ENCODE data around the gene TMEM100. TPM values are rescaled to one million over a fixed set of nuclear protein-coding genes. Genes with fewer than 3 reads are reported as not detected.

Gene TMEM100
- total RNA-seq, 1 donor from 2014 or later: 443 TPM

GRCh38 chr17:55729484-55729883, 6.8 kb upstream of the TMEM100 start:
- Histone ChIP-seq H3K9me3 (no peaks in the 10 kb centered on the region), H3K4me1 (peaks cover 17% of the 10 kb centered on the region), H3K27ac (peak overlapping the region; percentile 87), H3K36me3 (no peaks in the 10 kb centered on the region), H3K4me3 (peak overlapping the region; percentile 41), H3K27me3 (ENCODE audit: low read depth) (no peaks in the 10 kb centered on the region)
- intact Hi-C loops (cut with DNase I): no loop called here
- TF ChIP-seq, protein P1, sequence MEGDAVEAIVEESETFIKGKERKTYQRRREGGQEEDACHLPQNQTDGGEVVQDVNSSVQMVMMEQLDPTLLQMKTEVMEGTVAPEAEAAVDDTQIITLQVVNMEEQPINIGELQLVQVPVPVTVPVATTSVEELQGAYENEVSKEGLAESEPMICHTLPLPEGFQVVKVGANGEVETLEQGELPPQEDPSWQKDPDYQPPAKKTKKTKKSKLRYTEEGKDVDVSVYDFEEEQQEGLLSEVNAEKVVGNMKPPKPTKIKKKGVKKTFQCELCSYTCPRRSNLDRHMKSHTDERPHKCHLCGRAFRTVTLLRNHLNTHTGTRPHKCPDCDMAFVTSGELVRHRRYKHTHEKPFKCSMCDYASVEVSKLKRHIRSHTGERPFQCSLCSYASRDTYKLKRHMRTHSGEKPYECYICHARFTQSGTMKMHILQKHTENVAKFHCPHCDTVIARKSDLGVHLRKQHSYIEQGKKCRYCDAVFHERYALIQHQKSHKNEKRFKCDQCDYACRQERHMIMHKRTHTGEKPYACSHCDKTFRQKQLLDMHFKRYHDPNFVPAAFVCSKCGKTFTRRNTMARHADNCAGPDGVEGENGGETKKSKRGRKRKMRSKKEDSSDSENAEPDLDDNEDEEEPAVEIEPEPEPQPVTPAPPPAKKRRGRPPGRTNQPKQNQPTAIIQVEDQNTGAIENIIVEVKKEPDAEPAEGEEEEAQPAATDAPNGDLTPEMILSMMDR (IDR thresholded peaks at IDR 0.05): no peak
- no peak for ATAC-seq
- no peak for DNase-seq

DNA sequence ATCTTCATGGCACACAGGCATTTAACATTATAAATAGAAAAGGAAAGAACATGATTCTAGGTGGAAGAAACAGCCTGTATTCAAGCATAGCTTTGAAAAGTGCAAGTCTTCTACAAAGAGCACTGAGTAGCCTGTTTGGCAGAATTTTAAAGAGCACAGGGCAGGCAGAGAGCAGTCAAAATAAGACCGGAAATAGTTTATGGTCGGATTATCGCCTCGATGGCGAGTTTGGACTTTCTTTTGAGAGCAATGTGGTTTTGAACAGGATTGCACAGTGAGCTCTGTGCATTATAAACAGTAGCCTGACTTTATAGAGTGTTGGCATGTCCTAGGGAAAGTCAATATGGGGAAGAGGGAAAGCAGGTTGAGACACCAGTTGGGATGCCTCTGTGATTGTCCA, 6.2 kb upstream of the TMEM100 start:
- no peak for ATAC-seq
- peak overlapping the region; percentile 41 for H3K4me3 ChIP-seq

DNA sequence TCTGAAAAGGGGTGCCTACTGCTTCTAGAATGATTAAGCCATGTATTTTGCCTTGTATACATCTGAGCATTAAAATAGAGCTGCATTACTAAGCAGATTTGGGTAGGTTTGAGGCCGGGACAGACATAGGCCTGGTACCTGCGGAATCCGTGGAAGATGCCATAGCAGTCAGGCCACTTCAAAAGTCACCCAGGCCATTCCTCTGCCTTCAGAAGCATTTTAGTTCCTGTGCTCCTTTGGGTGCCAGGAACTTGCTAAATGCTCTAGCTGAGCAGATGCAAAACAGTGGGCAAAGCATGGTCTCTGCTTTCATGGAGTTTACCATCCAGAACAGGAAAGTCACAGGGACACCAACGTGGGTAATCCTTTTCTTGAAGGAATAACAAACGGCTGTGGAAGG, 5.7 kb upstream of the TMEM100 start:
- ATAC-seq (no peak), DNase-seq (no peak)
- no peaks in the 10 kb centered on the region for H3K27me3 ChIP-seq (ENCODE audit: low read depth)
- intact Hi-C loops (cut with DNase I): no loop called here
- H3K9me3 ChIP-seq: no peaks in the 10 kb centered on the region
- H3K27ac ChIP-seq: peak overlapping the region; percentile 87
- peaks cover 8% of the 10 kb centered on the region for H3K4me1 ChIP-seq
- no peaks in the 10 kb centered on the region for H3K36me3 ChIP-seq
- peak overlapping the region; percentile 41 for H3K4me3 ChIP-seq
- TF ChIP-seq, protein P1 (IDR thresholded peaks at IDR 0.05): no peak

More for the DNA sequence above, 6.2 kb upstream of the TMEM100 start:
- no peaks in the 10 kb centered on the region for H3K36me3 ChIP-seq
- H3K27ac ChIP-seq: peak overlapping the region; percentile 87
- intact Hi-C loops (cut with DNase I): no loop called here
- H3K9me3 ChIP-seq: no peaks in the 10 kb centered on the region
- no peaks in the 10 kb centered on the region for H3K27me3 ChIP-seq (ENCODE audit: low read depth)
- H3K4me1 ChIP-seq: peaks cover 12% of the 10 kb centered on the region
- TF ChIP-seq, protein P1 (IDR thresholded peaks at IDR 0.05): no peak
- no peak for DNase-seq

DNA sequence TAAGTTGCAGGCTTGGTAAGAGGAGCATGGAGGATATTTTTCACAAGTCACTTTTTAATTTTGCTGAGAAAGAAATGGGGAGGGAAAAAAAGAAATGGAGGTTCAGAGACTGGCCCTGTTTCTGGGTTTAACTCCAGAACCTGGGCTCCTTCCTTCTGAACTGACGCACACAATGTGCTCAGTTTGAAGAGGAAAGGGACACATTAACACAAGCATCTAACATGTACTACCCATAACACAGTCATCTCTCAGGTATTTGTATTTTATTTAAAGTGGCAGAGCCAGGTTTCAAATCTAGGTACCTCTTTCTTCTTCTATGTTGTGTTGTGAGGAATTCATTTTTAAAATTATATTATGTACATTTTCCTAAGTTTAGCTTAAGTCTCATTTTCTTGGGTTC, 5.3 kb upstream of the TMEM100 start:
- H3K4me3 ChIP-seq: peak overlapping the region; percentile 41

DNA sequence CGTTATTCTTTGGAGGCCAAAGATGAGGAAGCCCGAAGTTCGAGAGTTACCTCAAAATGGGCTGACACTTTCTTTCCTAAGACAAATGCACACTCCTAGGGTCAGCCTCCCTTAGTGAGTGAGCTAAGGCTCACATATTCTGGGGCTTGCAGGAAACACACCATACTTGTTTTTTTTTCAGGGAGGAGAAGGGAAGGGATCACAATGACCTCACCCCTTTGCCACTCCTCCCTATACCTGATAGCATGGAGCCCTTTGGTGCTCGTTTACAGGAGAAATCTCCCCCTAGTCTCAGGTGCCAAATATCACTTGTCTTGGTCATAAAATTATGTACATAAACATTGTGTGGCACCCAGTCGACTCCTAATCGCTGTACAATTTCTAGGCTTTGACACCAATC, 4.6 kb upstream of the TMEM100 start:
- intact Hi-C loops (cut with DNase I): no loop called here
- H3K27ac ChIP-seq: peak overlapping the region; percentile 87
- ATAC-seq: no peak

More for the DNA sequence above, 5.3 kb upstream of the TMEM100 start:
- H3K36me3 ChIP-seq: no peaks in the 10 kb centered on the region
- no peaks in the 10 kb centered on the region for H3K27me3 ChIP-seq (ENCODE audit: low read depth)
- peaks cover 6% of the 10 kb centered on the region for H3K4me1 ChIP-seq
- intact Hi-C loops (cut with DNase I): no loop called here
- DNase-seq: no peak
- ATAC-seq: no peak
- H3K27ac ChIP-seq: peak overlapping the region; percentile 87
- TF ChIP-seq, protein P1 (IDR thresholded peaks at IDR 0.05): no peak
- no peaks in the 10 kb centered on the region for H3K9me3 ChIP-seq

More for the DNA sequence above, 4.6 kb upstream of the TMEM100 start:
- no peaks in the 10 kb centered on the region for H3K36me3 ChIP-seq
- peaks cover 6% of the 10 kb centered on the region for H3K4me1 ChIP-seq
- H3K27me3 ChIP-seq (ENCODE audit: low read depth): no peaks in the 10 kb centered on the region
- TF ChIP-seq, protein P1 (IDR thresholded peaks at IDR 0.05): no peak
- H3K9me3 ChIP-seq: no peaks in the 10 kb centered on the region
- H3K4me3 ChIP-seq: peak overlapping the region; percentile 41
- DNase-seq: no peak

All from lower lobe of right lung (tissue), 2 donors.